Measurements from ENCODE around the gene GPR176.

Gene GPR176

GRCh38 chr15:39919748-39920509, at the start of gene GPR176:
Gene GPR176, minus strand, starts transcription at chr15:39920266. Its CDS starts 240 bp downstream, at chr15:39920026.
- Mint-ChIP-seq H3K27me3 (peaks cover 53% of the 10 kb centered on the region), H3K9me3 (no peaks in the 10 kb centered on the region), H3K27ac (peak within 1 kb of the TSS; percentile 83), H3K36me3 (ENCODE audit: low read depth) (peaks cover 8% of the 10 kb centered on the region), H3K4me1 (ENCODE audit: low read depth) (peaks cover 11% of the 10 kb centered on the region), H3K4me3 (peak within 1 kb of the TSS; percentile 86)
- intact Hi-C loops (cut with micrococcal nuclease), result loop anchor here (2.0 to 5.0 kb wide), 2 partner anchors 15 to 42 kb away; partner anchors contain the start of gene EIF2AK4

- Mint-ChIP-seq H3K36me3 (ENCODE audit: low read depth) (peaks cover 80% of the 10 kb centered on the region), H3K27ac (no peak overlapping the region), H3K9me3 (no peaks in the 10 kb centered on the region), H3K27me3 (no peaks in the 10 kb centered on the region), H3K4me3 (no peak overlapping the region), H3K4me1 (ENCODE audit: low read depth) (no peaks in the 10 kb centered on the region)
- intact Hi-C loops (cut with micrococcal nuclease), result no loop called here
These were observed 48.9 kb upstream of the GPR176 start for GRCh38 chr15:39969002-39969394.

- Mint-ChIP-seq H3K9me3 (no peaks in the 10 kb centered on the region), H3K36me3 (ENCODE audit: low read depth) (peaks cover 78% of the 10 kb centered on the region), H3K27me3 (no peaks in the 10 kb centered on the region), H3K4me1 (ENCODE audit: low read depth) (no peaks in the 10 kb centered on the region), H3K27ac (no peak overlapping the region), H3K4me3 (no peak overlapping the region)
- intact Hi-C loops (cut with micrococcal nuclease), result no loop called here
These were observed 48.4 kb upstream of the GPR176 start for GRCh38 chr15:39968273-39969001.

GRCh38 chr15:39966521-39966920, 46.5 kb upstream of the GPR176 start:
- Mint-ChIP-seq H3K27me3 (no peaks in the 10 kb centered on the region), H3K4me3 (no peak overlapping the region), H3K4me1 (ENCODE audit: low read depth) (no peaks in the 10 kb centered on the region), H3K9me3 (no peaks in the 10 kb centered on the region), H3K36me3 (ENCODE audit: low read depth) (peaks cover 68% of the 10 kb centered on the region), H3K27ac (no peak overlapping the region)
- intact Hi-C loops (cut with micrococcal nuclease), result no loop called here

GRCh38 chr15:39963786-39964185, 43.7 kb upstream of the GPR176 start:
- intact Hi-C loops (cut with micrococcal nuclease), result loop anchor here (5.0 kb wide), 1 partner anchor 46 kb away; no protein-coding TSS in a partner anchor
- H3K4me1 Mint-ChIP-seq (ENCODE audit: low read depth), result no peaks in the 10 kb centered on the region
- peaks cover 50% of the 10 kb centered on the region for H3K36me3 Mint-ChIP-seq (ENCODE audit: low read depth)
- H3K9me3 Mint-ChIP-seq, result no peaks in the 10 kb centered on the region
- no peaks in the 10 kb centered on the region for H3K27me3 Mint-ChIP-seq
- no peak overlapping the region for H3K4me3 Mint-ChIP-seq
- no peak overlapping the region for H3K27ac Mint-ChIP-seq

DNA sequence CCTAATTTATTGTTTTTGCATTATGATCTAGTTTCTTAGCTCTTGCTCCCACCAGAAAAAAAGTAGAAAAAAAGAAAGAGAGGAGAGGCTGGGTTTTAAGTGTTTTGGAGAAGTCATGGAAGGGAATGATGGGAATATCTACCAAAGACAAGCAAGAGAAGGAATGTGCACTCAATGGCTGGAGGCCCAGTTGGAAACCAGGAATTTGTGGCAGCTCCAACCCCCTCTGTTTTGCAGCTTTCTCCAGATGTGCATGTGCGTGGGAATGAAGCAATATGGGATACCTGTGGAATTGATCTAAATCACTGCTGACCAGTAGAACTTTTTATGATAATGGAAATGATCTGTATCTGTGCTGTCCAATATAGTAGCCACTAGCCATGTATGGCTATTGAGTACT, 41.0 kb upstream of the GPR176 start:
- no peaks in the 10 kb centered on the region for H3K4me1 Mint-ChIP-seq (ENCODE audit: low read depth)
- H3K27me3 Mint-ChIP-seq, result no peaks in the 10 kb centered on the region
- no peak overlapping the region for H3K4me3 Mint-ChIP-seq
- intact Hi-C loops (cut with micrococcal nuclease), result loop anchor here (5.0 kb wide), 1 partner anchor 44 kb away; no protein-coding TSS in a partner anchor
- peaks cover 24% of the 10 kb centered on the region for H3K36me3 Mint-ChIP-seq (ENCODE audit: low read depth)
- no peaks in the 10 kb centered on the region for H3K9me3 Mint-ChIP-seq
- H3K27ac Mint-ChIP-seq, result no peak overlapping the region

DNA sequence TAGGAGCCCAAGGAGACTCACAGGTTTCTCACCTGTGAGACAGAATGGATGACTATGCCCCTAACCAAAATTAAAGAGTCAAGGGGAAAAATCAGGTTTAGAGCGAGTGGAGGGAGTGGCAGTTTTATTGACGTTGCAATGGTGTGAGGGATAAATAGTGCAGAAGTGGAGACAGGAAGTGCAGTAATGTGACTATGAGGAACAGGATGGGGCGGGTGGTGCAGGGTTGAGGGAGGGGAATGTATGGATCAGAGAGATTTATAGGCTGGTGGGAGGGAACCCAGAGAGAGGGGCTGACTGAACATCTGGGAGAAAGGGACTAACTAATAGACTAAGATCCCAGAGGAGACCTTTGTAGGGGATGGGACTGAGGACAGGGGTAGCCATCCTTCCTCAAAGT, 40.3 kb upstream of the GPR176 start:
- intact Hi-C loops (cut with micrococcal nuclease), result loop anchor here (5.0 kb wide), 1 partner anchor 43 kb away; no protein-coding TSS in a partner anchor
- Mint-ChIP-seq H3K27me3 (no peaks in the 10 kb centered on the region), H3K36me3 (ENCODE audit: low read depth) (peaks cover 17% of the 10 kb centered on the region), H3K4me1 (ENCODE audit: low read depth) (no peaks in the 10 kb centered on the region), H3K27ac (no peak overlapping the region), H3K4me3 (no peak overlapping the region), H3K9me3 (no peaks in the 10 kb centered on the region)

DNA sequence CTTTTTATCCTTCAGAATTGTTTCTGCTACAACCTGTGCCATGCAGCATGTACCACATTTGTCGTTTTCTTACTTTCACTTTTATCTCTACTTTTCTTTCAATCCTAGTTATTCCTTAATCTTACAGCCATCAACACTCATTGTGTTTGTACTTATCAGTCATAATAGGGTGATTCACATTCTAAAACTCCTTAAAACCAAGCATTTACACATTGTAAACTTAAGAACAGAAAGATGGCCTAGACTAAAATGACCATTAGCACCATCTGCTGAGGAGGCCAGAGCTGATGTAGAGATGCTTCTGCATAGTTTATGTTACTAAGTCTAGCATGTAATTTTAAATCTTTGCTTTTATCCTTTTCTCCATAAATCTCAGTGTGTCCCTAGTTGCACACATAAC, 39.3 kb upstream of the GPR176 start:
- no peaks in the 10 kb centered on the region for H3K27me3 Mint-ChIP-seq

DNA sequence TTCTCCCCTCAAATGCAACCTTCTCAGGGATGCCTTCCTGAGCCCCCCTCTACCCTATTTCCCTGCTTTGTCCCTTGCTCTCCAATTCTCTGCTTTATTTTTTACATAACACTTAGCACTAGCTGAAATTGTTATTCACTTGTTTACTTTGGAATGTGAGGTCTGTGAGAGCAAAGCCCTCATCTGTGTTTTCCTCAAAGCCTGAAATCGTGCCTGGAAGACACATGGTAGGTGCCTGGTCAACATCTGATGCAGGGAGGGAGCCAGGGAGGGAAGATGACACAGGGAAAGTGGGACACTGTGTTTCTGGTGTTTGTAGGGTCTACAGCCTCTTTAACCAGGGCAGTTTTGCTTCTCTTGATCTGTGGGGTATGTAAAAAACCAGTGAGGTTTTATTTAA, 37.4 kb upstream of the GPR176 start:
- H3K4me3 Mint-ChIP-seq, result no peak overlapping the region
- H3K36me3 Mint-ChIP-seq (ENCODE audit: low read depth), result peaks cover 4% of the 10 kb centered on the region
- no peaks in the 10 kb centered on the region for H3K9me3 Mint-ChIP-seq
- no peaks in the 10 kb centered on the region for H3K27me3 Mint-ChIP-seq
- intact Hi-C loops (cut with micrococcal nuclease), result no loop called here
- no peak overlapping the region for H3K27ac Mint-ChIP-seq
- no peaks in the 10 kb centered on the region for H3K4me1 Mint-ChIP-seq (ENCODE audit: low read depth)

More for the DNA sequence above, 39.3 kb upstream of the GPR176 start:
- H3K27ac Mint-ChIP-seq, result no peak overlapping the region
- peaks cover 7% of the 10 kb centered on the region for H3K36me3 Mint-ChIP-seq (ENCODE audit: low read depth)
- no peaks in the 10 kb centered on the region for H3K9me3 Mint-ChIP-seq
- no peak overlapping the region for H3K4me3 Mint-ChIP-seq
- no peaks in the 10 kb centered on the region for H3K4me1 Mint-ChIP-seq (ENCODE audit: low read depth)
- intact Hi-C loops (cut with micrococcal nuclease), result no loop called here

DNA sequence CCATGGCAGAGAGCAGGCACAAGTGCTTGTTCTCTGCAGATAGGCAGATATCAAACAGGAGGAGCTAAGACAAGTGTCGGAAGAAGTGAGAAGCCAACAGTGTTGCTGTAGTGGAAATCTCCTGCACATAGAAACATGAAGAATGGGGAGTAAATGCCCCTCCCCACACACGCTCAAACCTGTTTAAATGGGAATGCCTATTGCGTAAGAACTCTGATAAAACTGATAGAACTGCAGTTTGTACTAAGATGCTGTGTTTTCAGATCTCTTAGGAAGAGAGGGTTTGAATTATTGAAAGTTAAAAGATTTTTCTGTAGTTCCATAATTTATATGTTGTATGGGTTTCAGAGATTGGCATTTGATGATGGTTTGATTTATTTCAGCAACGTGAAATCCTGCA, 33.5 kb upstream of the GPR176 start:
- Mint-ChIP-seq H3K4me3 (no peak overlapping the region), H3K9me3 (no peaks in the 10 kb centered on the region), H3K27me3 (no peaks in the 10 kb centered on the region), H3K4me1 (ENCODE audit: low read depth) (no peaks in the 10 kb centered on the region), H3K27ac (no peak overlapping the region), H3K36me3 (ENCODE audit: low read depth) (peaks cover 38% of the 10 kb centered on the region)
- intact Hi-C loops (cut with micrococcal nuclease), result no loop called here

- Mint-ChIP-seq H3K4me3 (no peak overlapping the region), H3K9me3 (no peaks in the 10 kb centered on the region), H3K4me1 (ENCODE audit: low read depth) (no peaks in the 10 kb centered on the region), H3K36me3 (ENCODE audit: low read depth) (peaks cover 39% of the 10 kb centered on the region), H3K27me3 (no peaks in the 10 kb centered on the region), H3K27ac (no peak overlapping the region)
- intact Hi-C loops (cut with micrococcal nuclease), result no loop called here
These were observed 31.5 kb upstream of the GPR176 start for GRCh38 chr15:39951561-39951960.

DNA sequence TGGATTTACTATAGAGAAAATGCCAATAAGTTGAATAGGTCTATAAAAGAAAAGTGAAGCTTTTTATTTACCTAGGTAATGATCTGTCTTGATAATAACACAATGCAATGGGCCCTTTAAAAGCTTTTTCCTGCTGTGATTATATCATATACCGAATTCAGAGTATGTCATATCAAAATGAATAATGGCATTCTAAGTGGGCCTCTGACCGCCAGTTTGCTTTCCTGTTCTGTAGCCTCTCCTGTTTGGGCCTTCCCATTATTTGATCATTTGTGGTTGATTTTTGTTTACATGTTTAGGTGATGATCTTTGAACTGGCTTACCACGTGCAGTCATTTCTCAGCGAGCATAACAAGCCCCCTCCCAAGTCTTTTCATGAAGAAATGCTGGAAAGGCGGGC, 28.8 kb upstream of the GPR176 start:
- H3K36me3 Mint-ChIP-seq (ENCODE audit: low read depth), result peaks cover 67% of the 10 kb centered on the region

GRCh38 chr15:39947401-39948197, 27.5 kb upstream of the GPR176 start:
- Mint-ChIP-seq H3K4me1 (ENCODE audit: low read depth) (no peaks in the 10 kb centered on the region), H3K27me3 (no peaks in the 10 kb centered on the region), H3K27ac (no peak overlapping the region), H3K4me3 (no peak overlapping the region), H3K36me3 (ENCODE audit: low read depth) (peaks cover 76% of the 10 kb centered on the region), H3K9me3 (no peaks in the 10 kb centered on the region)
- intact Hi-C loops (cut with micrococcal nuclease), result no loop called here

More for the DNA sequence above, 28.8 kb upstream of the GPR176 start:
- Mint-ChIP-seq H3K27me3 (no peaks in the 10 kb centered on the region), H3K27ac (no peak overlapping the region), H3K4me3 (no peak overlapping the region), H3K4me1 (ENCODE audit: low read depth) (no peaks in the 10 kb centered on the region), H3K9me3 (no peaks in the 10 kb centered on the region)
- intact Hi-C loops (cut with micrococcal nuclease), result no loop called here

DNA sequence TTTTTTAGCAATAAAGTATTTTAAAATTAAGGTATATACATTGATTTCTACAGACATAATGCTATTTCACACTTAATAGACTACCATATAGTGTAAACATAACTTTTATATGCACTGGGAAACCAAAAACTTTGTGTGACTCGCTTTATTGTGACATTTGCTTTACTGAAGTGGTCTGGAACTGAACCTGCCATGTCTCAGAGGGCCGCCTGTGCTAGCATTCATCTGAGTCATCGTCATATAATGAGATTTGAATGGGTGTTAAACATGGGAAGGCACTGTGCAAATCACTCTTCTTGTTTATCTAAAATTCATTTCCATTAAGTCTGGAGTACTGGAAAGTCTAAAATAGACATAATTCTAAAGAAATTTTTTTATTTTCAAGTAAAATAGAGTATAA, 26.8 kb upstream of the GPR176 start:
- H3K36me3 Mint-ChIP-seq (ENCODE audit: low read depth), result peaks cover 73% of the 10 kb centered on the region
- no peaks in the 10 kb centered on the region for H3K4me1 Mint-ChIP-seq (ENCODE audit: low read depth)
- no peak overlapping the region for H3K4me3 Mint-ChIP-seq
- no peaks in the 10 kb centered on the region for H3K27me3 Mint-ChIP-seq
- no peak overlapping the region for H3K27ac Mint-ChIP-seq
- intact Hi-C loops (cut with micrococcal nuclease), result no loop called here
- H3K9me3 Mint-ChIP-seq, result no peaks in the 10 kb centered on the region

Data from dendritic cell treated with granulocyte-macrophage colony-stimulating factor and Interleukin-4, amounts not matched to agents 40 ng/mL and 50 ng/mL, for 4 days (primary cell).